Adrenal gland (tissue), 12 donors: ENCODE measurements around the gene NRAP. TPM values are rescaled to one million over a fixed set of nuclear protein-coding genes. Genes with fewer than 3 reads are reported as not detected.

ENCODE experiments used
- DNase-seq, 7 donors: peaks; one replicate each; pipeline ENCODE4 v3.0.0-alpha.2; 2019 to 2020
- H3K27ac ChIP-seq, 5 donors: fragments of 200-600 bp; sonication (generic) in 4 of 5; 1 replicate in 3 of 5; 2 replicates in 2 of 5; pipeline versions ENCODE4 v1.5.1 to v1.8.0; 2016 to 2020; ENCODE audit warnings: mild to moderate bottlenecking in 1 of 5
- H3K27me3 ChIP-seq: fragments of 200-600 bp; 2 replicates; pipeline ENCODE4 v1.8.0; 2021
- H3K36me3 ChIP-seq, 2 donors: fragments of 200-600 bp; replicated peaks in 1 of 2; 1 replicate in 1 of 2; 2 replicates in 1 of 2; pipeline versions ENCODE4 v1.5.1 to v1.8.0; 2018 to 2022
- H3K4me1 ChIP-seq, 2 donors: fragments of 200-600 bp; replicated peaks in 1 of 2; 1 replicate in 1 of 2; 2 replicates in 1 of 2; pipeline versions ENCODE4 v1.5.1 to v1.8.0; 2018 to 2021
- H3K4me3 ChIP-seq, 4 donors: fragments of 200-600 bp; sonication (generic) in 3 of 4; one replicate each; pipeline ENCODE4 v1.5.1; 2016 to 2018
- H3K9me3 ChIP-seq, 3 donors: fragments of 200-600 bp; sonication (generic) in 1 of 3; replicated peaks in 1 of 3; 1 replicate in 2 of 3; 2 replicates in 1 of 3; pipeline versions ENCODE4 v1.5.1 to v1.8.0; 2016 to 2021
- POLR2A ChIP-seq, 2 donors: fragments of 450-650 bp; IDR thresholded peaks; one replicate each; pipeline ENCODE4 v1.6.1; 2017; ENCODE audit warnings: antibody characterized with exemption in 2 of 2, mild to moderate bottlenecking in 2 of 2, moderate library complexity in 1 of 2
- WGBS, 4 donors: extraction: QIAGEN DNeasy Blood & Tissue Kit in 2 of 4; methylation state at CpG; one replicate each; pipeline versions ENCODE4 v1.1.5 to v1.1.7; 2013 to 2017; 5-methylcytosine and 5-hydroxymethylcytosine counted together
- intact Hi-C, 2 donors: fragments of 100-400 bp; cut with DNase I; formaldehyde crosslinking; loops; one replicate each; pipeline versions ENCODE4 v1.14.1 to v1.15.0; 2022 to 2023
- polyA plus RNA-seq, 3 donors: library from polyadenylated mRNA; stranded (reverse); fragments of 200-250 nt in 2 of 3; fragments of 350-450 nt in 1 of 3; fragmentation: Illumina TruSeq in 1 of 3; extraction: RNeasy Lipid Tissue Mini Kit (QIAGEN cat#74804) in 1 of 3; gene quantifications; one replicate each; pipeline ENCODE4 v1.2.3, GENCODE V29; 2013 to 2014
- total RNA-seq, 9 donors: library from RNA; depleted of rRNA in 4 of 9; stranded (reverse); fragments of >200 nt in 4 of 9; fragments of 120-200 nt in 1 of 9; fragmentation: NEBNext Ultra II Directional in 1 of 9; extraction: Animal tissue kit (Norgen Biotek cat#: 25700) in 1 of 9; gene quantifications; one replicate each; pipeline versions ENCODE4 v1.1.0 to v1.2.4, GENCODE V29; 2013 to 2023
- TF ChIP-seq, protein P1 (sequence below), 6 experiments: fragments of 450-650 bp in 4 of 6; fragments of 200-600 bp in 2 of 6; sonication (generic) in 1 of 6; IDR thresholded peaks; 1 replicate in 5 of 6; 2 replicates in 1 of 6; pipeline versions ENCODE4 v1.5.1 to v1.8.0; 2016 to 2021; ENCODE audit warnings: antibody characterized with exemption in 6 of 6, mild to moderate bottlenecking in 2 of 6, moderate library complexity in 1 of 6
- donor health status: healthy with polysubstance abuse.
- donor health status: Bipolar disorder and iron deficiency.
- donor health status: DM: yes; HTN: yes; CAD: no.
- donor health status: DM: no; HTN: no; CAD: no.
- donor health status: DM: no; HTN: no; CAD: no.
- donor health status: DM: yes; HTN: yes; CAD: no.

NRAP gene
- total and polyA plus RNA-seq, 12 donors = 0.03 to 2.0 (median 0.09) TPM; not detected in 8

DNA sequence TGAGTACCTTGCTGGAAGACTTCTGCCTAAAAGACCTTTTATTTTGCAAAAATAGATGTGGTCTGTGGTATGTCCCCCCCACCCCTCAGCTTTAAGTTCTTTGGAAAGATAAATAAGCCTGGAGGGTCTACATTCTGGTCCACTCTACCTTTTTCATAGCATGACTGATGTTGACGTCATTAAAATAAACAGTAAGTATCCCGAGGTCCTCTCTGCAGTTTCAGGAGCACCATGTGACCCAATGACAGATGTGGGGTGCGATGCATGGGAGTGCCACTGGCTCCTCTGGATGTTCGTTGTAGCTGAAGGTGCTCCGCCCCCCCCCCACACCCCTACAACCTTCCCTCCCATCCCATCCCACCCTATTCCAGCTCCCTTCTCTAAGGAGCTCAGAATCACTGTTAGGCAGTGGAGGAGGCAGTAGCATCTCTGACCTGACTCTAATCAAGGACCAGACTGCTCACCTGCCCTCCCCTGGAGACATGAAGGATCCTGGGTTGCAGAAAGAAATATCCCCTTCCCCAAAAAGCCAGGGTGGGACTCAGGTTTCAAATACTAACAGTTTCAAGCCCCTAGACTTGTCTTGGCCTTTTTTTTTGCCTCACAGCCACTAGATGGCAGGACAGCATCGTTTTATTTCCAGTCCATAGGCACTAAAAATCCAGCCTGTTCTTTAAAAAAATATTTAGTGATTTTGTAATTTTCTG, 40.9 kb upstream of the NRAP start:
- no peaks in the 10 kb centered on the region for H3K27me3 ChIP-seq

DNA sequence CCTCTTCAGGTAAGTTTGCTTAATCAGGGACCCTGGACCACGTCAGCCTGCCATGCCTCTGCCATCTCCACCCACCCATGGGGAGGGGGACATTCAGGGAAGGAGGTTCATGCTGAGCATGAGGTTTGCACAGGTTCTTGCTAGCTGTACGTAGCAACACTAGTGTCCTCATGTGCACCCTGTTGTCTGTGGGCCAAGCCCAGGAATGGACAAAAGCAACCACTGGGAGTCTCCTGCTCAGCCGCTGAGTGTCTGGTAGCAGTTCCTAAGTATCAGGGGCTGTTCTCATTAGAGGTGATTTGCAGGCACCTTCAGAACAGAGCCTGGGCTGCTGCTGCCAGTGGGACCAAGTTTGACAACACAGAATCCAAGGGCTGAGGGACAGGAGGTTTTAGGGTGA, 33.8 kb upstream of the NRAP start:
- Histone ChIP-seq H3K4me3 (no peak overlapping the region), H3K36me3 (peaks cover 0 to 27% of the 10 kb centered on the region in 2 donors), H3K27ac (no peak overlapping the region), H3K27me3 (no peaks in the 10 kb centered on the region), H3K4me1 (no peaks in the 10 kb centered on the region), H3K9me3 (peaks cover 0 to 13% (median 0%) of the 10 kb centered on the region in 3 donors)
- no peak for DNase-seq
- WGBS, 4 donors = 79 to 100% (median 88%) methylated on average over 1 to 3 of the region's 3 CpGs
- TF ChIP-seq, protein P1, sequence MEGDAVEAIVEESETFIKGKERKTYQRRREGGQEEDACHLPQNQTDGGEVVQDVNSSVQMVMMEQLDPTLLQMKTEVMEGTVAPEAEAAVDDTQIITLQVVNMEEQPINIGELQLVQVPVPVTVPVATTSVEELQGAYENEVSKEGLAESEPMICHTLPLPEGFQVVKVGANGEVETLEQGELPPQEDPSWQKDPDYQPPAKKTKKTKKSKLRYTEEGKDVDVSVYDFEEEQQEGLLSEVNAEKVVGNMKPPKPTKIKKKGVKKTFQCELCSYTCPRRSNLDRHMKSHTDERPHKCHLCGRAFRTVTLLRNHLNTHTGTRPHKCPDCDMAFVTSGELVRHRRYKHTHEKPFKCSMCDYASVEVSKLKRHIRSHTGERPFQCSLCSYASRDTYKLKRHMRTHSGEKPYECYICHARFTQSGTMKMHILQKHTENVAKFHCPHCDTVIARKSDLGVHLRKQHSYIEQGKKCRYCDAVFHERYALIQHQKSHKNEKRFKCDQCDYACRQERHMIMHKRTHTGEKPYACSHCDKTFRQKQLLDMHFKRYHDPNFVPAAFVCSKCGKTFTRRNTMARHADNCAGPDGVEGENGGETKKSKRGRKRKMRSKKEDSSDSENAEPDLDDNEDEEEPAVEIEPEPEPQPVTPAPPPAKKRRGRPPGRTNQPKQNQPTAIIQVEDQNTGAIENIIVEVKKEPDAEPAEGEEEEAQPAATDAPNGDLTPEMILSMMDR (IDR thresholded peaks at IDR 0.05) = no peak
- no peak for TF ChIP-seq POLR2A (IDR thresholded peaks at IDR 0.05)
- intact Hi-C loops = no loop called here

More for the DNA sequence above, 40.9 kb upstream of the NRAP start:
- intact Hi-C loops = loop anchor here in 1 of 2 donors (10.0 kb wide), 1 partner anchor 400 kb away; no protein-coding TSS in a partner anchor
- 47 to 65% (median 56%) methylated on average over 5 to 6 of the region's 6 CpGs for WGBS, 4 donors
- TF ChIP-seq, protein P1 (IDR thresholded peaks at IDR 0.05) = peak; percentile 35 to 62 (median 52)
- TF ChIP-seq POLR2A (IDR thresholded peaks at IDR 0.05) = no peak
- peaks cover 0 to 10% of the 10 kb centered on the region in 2 donors for H3K4me1 ChIP-seq
- DNase-seq = peak in 3 of 7 donors; percentile 11 to 29 (median 19)
- no peak overlapping the region for H3K27ac ChIP-seq
- H3K4me3 ChIP-seq = no peak overlapping the region
- peaks cover 0 to 3% of the 10 kb centered on the region in 2 donors for H3K36me3 ChIP-seq
- H3K9me3 ChIP-seq = no peaks in the 10 kb centered on the region

DNA sequence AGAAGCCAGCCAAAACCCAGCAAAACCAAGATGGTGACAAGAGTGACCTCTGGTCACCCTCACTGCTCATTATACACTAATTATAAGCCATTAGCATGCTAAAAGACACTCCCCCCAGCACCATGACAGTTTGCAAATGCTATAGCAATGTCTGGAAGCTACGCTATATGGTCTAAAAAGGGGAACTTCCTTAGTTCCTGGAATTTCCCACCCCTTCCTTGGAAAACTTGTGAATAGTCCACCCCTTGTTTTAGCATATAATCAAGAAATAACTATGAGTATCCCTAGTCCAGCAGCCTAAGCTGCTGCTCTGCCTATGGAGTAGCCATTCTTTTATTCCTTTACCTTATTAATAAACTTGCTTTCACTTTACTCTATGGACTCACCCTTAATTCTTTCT, 31.9 kb upstream of the NRAP start:
- H3K36me3 ChIP-seq = peaks cover 0 to 27% of the 10 kb centered on the region in 2 donors

DNA sequence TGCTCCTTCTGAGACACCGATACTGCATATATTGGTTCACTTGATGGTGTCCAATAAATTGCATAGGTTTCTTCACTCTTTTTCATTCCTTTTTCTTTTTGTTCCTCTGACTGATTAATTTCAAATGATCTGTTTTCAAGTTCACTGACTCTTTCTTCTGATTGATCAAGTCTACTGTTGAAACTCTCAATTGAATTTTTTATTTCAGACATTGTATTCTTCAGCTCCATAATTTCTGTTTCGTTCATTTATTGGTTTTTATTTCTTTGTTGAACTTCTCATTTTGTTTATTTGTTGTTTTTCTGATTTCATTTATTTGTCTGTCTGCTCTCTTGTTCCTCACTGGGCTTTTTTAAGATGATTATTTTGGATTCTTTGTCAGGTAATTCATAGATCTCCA, 29.5 kb upstream of the NRAP start:
- no peak for DNase-seq
- peaks cover 0 to 10% of the 10 kb centered on the region in 2 donors for H3K36me3 ChIP-seq
- no peak for TF ChIP-seq POLR2A (IDR thresholded peaks at IDR 0.05)
- TF ChIP-seq, protein P1 (IDR thresholded peaks at IDR 0.05) = no peak
- no peaks in the 10 kb centered on the region for H3K27me3 ChIP-seq
- peaks cover 0 to 16% (median 0%) of the 10 kb centered on the region in 3 donors for H3K9me3 ChIP-seq
- no peak overlapping the region for H3K4me3 ChIP-seq
- no peaks in the 10 kb centered on the region for H3K4me1 ChIP-seq
- no peak overlapping the region for H3K27ac ChIP-seq
- 94 to 97% (median 96%) methylated on average over 2 of the region's 2 CpGs for WGBS, 4 donors
- intact Hi-C loops = no loop called here

More for the DNA sequence above, 31.9 kb upstream of the NRAP start:
- intact Hi-C loops = no loop called here
- no peak for DNase-seq
- no peak overlapping the region for H3K4me3 ChIP-seq
- no peaks in the 10 kb centered on the region for H3K4me1 ChIP-seq
- peaks cover 0 to 16% (median 0%) of the 10 kb centered on the region in 3 donors for H3K9me3 ChIP-seq
- H3K27me3 ChIP-seq = no peaks in the 10 kb centered on the region
- TF ChIP-seq, protein P1 (IDR thresholded peaks at IDR 0.05) = no peak
- TF ChIP-seq POLR2A (IDR thresholded peaks at IDR 0.05) = no peak
- H3K27ac ChIP-seq = no peak overlapping the region
- 94 to 100% (median 98%) methylated on average over 1 of the region's 1 CpG for WGBS, 4 donors
